GM23248 (cell line): ENCODE measurements around the gene ADAMTSL1. TPM values are rescaled to one million over a fixed set of nuclear protein-coding genes. Genes with fewer than 3 reads are reported as not detected.

ENCODE experiments used
- DNase-seq: peaks from one replicate; pipeline ENCODE4 v3.0.0-alpha.2; 2015
- H2AFZ ChIP-seq: fragments of 200-600 bp; sonication (generic); 2 replicates; pipeline ENCODE4 v1.6.1; 2016; ENCODE audit warnings: antibody characterized with exemption
- H3F3A ChIP-seq: fragments of 200-600 bp; sonication (generic); 2 replicates; pipeline ENCODE4 v1.6.1; 2016; ENCODE audit warnings: mild to moderate bottlenecking, antibody characterized with exemption, mixed run types; ENCODE audit not compliant: insufficient read depth
- H3K27ac ChIP-seq: fragments of 200-600 bp; sonication (generic); 2 replicates; pipeline ENCODE4 v1.5.1; 2016; ENCODE audit warnings: mild to moderate bottlenecking
- H3K27me3 ChIP-seq: fragments of 200-600 bp; sonication (generic); replicated peaks from 2 replicates; pipeline ENCODE4 v1.6.1; 2016; ENCODE audit warnings: mild to moderate bottlenecking; ENCODE audit not compliant: insufficient read depth
- H3K36me3 ChIP-seq: fragments of 200-600 bp; sonication (generic); 2 replicates; pipeline ENCODE4 v1.6.1; 2016; ENCODE audit warnings: low read depth, mild to moderate bottlenecking
- H3K4me1 ChIP-seq: fragments of 200-600 bp; sonication (generic); 2 replicates; pipeline ENCODE4 v1.6.1; 2016; ENCODE audit warnings: mild to moderate bottlenecking; ENCODE audit not compliant: insufficient read depth
- H3K4me2 ChIP-seq: fragments of 200-600 bp; sonication (generic); one replicate; pipeline ENCODE4 v1.6.1; 2016; ENCODE audit warnings: mild to moderate bottlenecking; ENCODE audit not compliant: unreplicated experiment
- H3K4me3 ChIP-seq: fragments of 200-600 bp; sonication (generic); 2 replicates; pipeline ENCODE4 v1.5.1; 2016; ENCODE audit warnings: mild to moderate bottlenecking
- H3K79me2 ChIP-seq: fragments of 200-600 bp; sonication (generic); 2 replicates; pipeline ENCODE4 v1.6.1; 2016; ENCODE audit warnings: mild to moderate bottlenecking; ENCODE audit not compliant: insufficient read depth
- H3K9ac ChIP-seq: fragments of 200-600 bp; sonication (generic); 2 replicates; pipeline ENCODE4 v1.6.1; 2016; ENCODE audit warnings: mild to moderate bottlenecking
- H3K9me2 ChIP-seq: fragments of 200-600 bp; sonication (generic); 2 replicates; pipeline ENCODE4 v1.6.1; 2016; ENCODE audit warnings: mixed run types, mild to moderate bottlenecking, moderate library complexity; ENCODE audit not compliant: insufficient read depth
- H3K9me3 ChIP-seq: fragments of 200-600 bp; sonication (generic); one replicate; pipeline ENCODE4 v1.6.1; 2017; ENCODE audit warnings: low read depth
- H4K20me1 ChIP-seq: fragments of 200-600 bp; sonication (generic); 2 replicates; pipeline ENCODE4 v1.6.0; 2016; ENCODE audit not compliant: insufficient read depth
- EZH2 ChIP-seq: fragments of 200-600 bp; sonication (generic); IDR thresholded peaks from 2 replicates; pipeline ENCODE4 v1.6.1; 2018; ENCODE audit warnings: antibody characterized with exemption, mild to moderate bottlenecking; ENCODE audit not compliant: insufficient read depth, poor library complexity, severe bottlenecking
- EZH2phosphoT487 ChIP-seq: fragments of 200-600 bp; sonication (generic); IDR thresholded peaks from 2 replicates; pipeline ENCODE4 v1.6.1; 2018; ENCODE audit warnings: antibody characterized with exemption, moderate library complexity, mild to moderate bottlenecking, low read depth; ENCODE audit not compliant: insufficient read depth
- WGBS, 2 experiments: methylation state at CpG; one replicate each; pipeline ENCODE4 v1.1.6; 2015 to 2017; ENCODE audit warnings: low lambda C conversion rate in 2 of 2, low coverage in 1 of 2; ENCODE audit errors: missing lambda C conversion rate in 2 of 2; 5-methylcytosine and 5-hydroxymethylcytosine counted together
- in situ Hi-C: fragments of 300-500 bp; cut with MboI; formaldehyde crosslinking; loops from 2 replicates; pipeline ENCODE4 v1.15.0; 2020
- polyA plus RNA-seq: library from polyadenylated mRNA; unstranded; fragments of >200 nt; fragmentation: Nextera tagmentation; extraction: Ambion mirVana; gene quantifications from 2 replicates; pipeline ENCODE4 v1.2.1, GENCODE V29; 2016
- total RNA-seq: library from RNA; depleted of rRNA; stranded (reverse); fragments of >200 nt; shearing (Covaris generic); gene quantifications from 2 replicates; pipeline ENCODE4 v1.2.3, GENCODE V29; 2014

Gene ADAMTSL1
- total and polyA plus RNA-seq, 2 experiments from 2014 or later, result 77.0 to 273 TPM

DNA sequence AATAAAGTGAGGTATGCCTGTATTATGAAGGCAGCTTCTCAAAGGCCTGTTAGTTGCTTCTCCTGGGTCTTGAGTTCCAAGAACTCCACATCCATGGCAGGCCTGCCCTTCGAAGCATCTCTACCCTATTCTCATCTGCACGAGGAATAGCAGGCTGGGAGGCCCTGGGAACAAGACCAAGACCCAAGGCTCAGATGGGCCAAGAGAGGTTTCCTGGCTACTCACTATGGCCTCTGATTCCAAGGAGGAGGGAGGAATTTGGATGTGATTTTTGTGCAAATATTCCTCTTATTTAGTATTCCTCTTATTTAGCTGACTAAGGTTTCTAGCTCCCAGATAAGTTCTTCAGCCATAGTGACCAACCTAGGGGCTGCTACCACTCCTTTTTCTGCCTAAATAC lies 407.8 kb downstream of the ADAMTSL1 start:
- in situ Hi-C loops, result no loop called here
- peaks cover 3% of the 10 kb centered on the region; the same call in 1 of the 2 replicates for H4K20me1 ChIP-seq
- WGBS, 2 experiments, result 8 to 10% methylated on average over 2 of the region's 2 CpGs

GRCh38 chr9:18887546-18887945 lies 413.6 kb downstream of the ADAMTSL1 start:
- peaks cover 67% of the 10 kb centered on the region for H3K36me3 ChIP-seq
- H3K4me3 ChIP-seq, result no peak overlapping the region
- H3K9me3 ChIP-seq, result no peaks in the 10 kb centered on the region
- WGBS, 2 experiments, result 100% methylated on average over 1 of the region's 1 CpG
- no peak overlapping the region for H3K27ac ChIP-seq
- no peak overlapping the region for H3K4me2 ChIP-seq
- H2AFZ ChIP-seq, result no peak overlapping the region
- TF ChIP-seq EZH2, result no peak
- no peaks in the 10 kb centered on the region for H3K27me3 ChIP-seq
- no peaks in the 10 kb centered on the region for H3K9me2 ChIP-seq
- no peak for DNase-seq
- no peak overlapping the region for H3K9ac ChIP-seq
- in situ Hi-C loops, result no loop called here
- no peaks in the 10 kb centered on the region; the same call in 1 of the 2 replicates for H4K20me1 ChIP-seq
- H3K4me1 ChIP-seq, result no peaks in the 10 kb centered on the region
- peaks cover 42% of the 10 kb centered on the region for H3K79me2 ChIP-seq
- H3F3A ChIP-seq, result 0 out of 2 replicates have a peak, but pooled peaks cover 7% of the 10 kb centered on the region

More for the DNA sequence above, 407.8 kb downstream of the ADAMTSL1 start:
- no peaks in the 10 kb centered on the region for H3K9me3 ChIP-seq
- no peak for DNase-seq
- H3F3A ChIP-seq, result peaks cover 7% of the 10 kb centered on the region; the same call in 1 of the 2 replicates
- TF ChIP-seq EZH2, result no peak
- no peak for TF ChIP-seq EZH2phosphoT487
- H3K4me1 ChIP-seq, result peaks cover 4% of the 10 kb centered on the region; the same call in 1 of the 2 replicates
- no peak overlapping the region for H3K9ac ChIP-seq
- H3K4me2 ChIP-seq, result no peak overlapping the region
- no peak overlapping the region for H3K4me3 ChIP-seq
- peaks cover 16% of the 10 kb centered on the region for H3K36me3 ChIP-seq
- no peaks in the 10 kb centered on the region for H3K9me2 ChIP-seq
- H3K27me3 ChIP-seq, result no peaks in the 10 kb centered on the region
- no peak overlapping the region for H2AFZ ChIP-seq
- H3K79me2 ChIP-seq, result peaks cover 74% of the 10 kb centered on the region
- no peak overlapping the region for H3K27ac ChIP-seq

GRCh38 chr9:18888290-18888689 lies 414.3 kb downstream of the ADAMTSL1 start:
- Histone ChIP-seq H3K9me3 (no peaks in the 10 kb centered on the region), H2AFZ (no peak overlapping the region), H3K4me1 (no peaks in the 10 kb centered on the region), H3K36me3 (peaks cover 74% of the 10 kb centered on the region), H3K9ac (no peak overlapping the region), H3K27ac (no peak overlapping the region), H3K4me3 (no peak overlapping the region), H3K4me2 (no peak overlapping the region), H4K20me1 (no peaks in the 10 kb centered on the region; the same call in 1 of the 2 replicates), H3K9me2 (no peaks in the 10 kb centered on the region), H3K79me2 (peaks cover 42% of the 10 kb centered on the region), H3F3A (0 out of 2 replicates have a peak, but pooled peaks cover 7% of the 10 kb centered on the region), H3K27me3 (no peaks in the 10 kb centered on the region)
- in situ Hi-C loops, result no loop called here
- 95 to 100% methylated on average over 1 of the region's 1 CpG for WGBS, 2 experiments
- peak; percentile 26 for DNase-seq
- TF ChIP-seq EZH2, result no peak
- no peak for TF ChIP-seq EZH2phosphoT487

DNA sequence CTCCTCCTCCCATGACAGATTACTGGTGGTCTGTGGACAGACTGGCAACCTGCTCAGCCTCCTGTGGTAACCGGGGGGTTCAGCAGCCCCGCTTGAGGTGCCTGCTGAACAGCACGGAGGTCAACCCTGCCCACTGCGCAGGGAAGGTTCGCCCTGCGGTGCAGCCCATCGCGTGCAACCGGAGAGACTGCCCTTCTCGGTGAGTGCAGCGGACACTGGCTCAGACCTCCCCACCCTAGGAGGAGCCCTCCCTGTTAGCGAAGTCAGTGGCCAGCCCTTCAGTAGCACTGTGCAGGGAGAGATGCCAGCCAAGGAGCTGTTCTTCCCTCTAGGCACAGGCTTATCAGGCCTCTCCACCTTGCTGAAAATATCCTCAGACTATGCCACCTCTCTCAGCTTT lies 415.6 kb downstream of the ADAMTSL1 start:
- no peak for TF ChIP-seq EZH2phosphoT487
- no peak for TF ChIP-seq EZH2
- in situ Hi-C loops, result no loop called here
- WGBS, 2 experiments, result 90 to 93% methylated on average over 11 to 12 of the region's 12 CpGs
- Histone ChIP-seq H3K36me3 (peaks cover 74% of the 10 kb centered on the region), H3K9me3 (no peaks in the 10 kb centered on the region), H4K20me1 (no peaks in the 10 kb centered on the region; the same call in 1 of the 2 replicates), H3K4me3 (no peak overlapping the region), H3K9me2 (no peaks in the 10 kb centered on the region), H2AFZ (no peak overlapping the region), H3K4me1 (no peaks in the 10 kb centered on the region), H3K27ac (no peak overlapping the region), H3K4me2 (no peak overlapping the region), H3F3A (0 out of 2 replicates have a peak, but pooled peaks cover 6% of the 10 kb centered on the region), H3K27me3 (no peaks in the 10 kb centered on the region), H3K9ac (no peak overlapping the region), H3K79me2 (peaks cover 35% of the 10 kb centered on the region)
- no peak for DNase-seq
